ENCODE data around the gene RARA.

DNA sequence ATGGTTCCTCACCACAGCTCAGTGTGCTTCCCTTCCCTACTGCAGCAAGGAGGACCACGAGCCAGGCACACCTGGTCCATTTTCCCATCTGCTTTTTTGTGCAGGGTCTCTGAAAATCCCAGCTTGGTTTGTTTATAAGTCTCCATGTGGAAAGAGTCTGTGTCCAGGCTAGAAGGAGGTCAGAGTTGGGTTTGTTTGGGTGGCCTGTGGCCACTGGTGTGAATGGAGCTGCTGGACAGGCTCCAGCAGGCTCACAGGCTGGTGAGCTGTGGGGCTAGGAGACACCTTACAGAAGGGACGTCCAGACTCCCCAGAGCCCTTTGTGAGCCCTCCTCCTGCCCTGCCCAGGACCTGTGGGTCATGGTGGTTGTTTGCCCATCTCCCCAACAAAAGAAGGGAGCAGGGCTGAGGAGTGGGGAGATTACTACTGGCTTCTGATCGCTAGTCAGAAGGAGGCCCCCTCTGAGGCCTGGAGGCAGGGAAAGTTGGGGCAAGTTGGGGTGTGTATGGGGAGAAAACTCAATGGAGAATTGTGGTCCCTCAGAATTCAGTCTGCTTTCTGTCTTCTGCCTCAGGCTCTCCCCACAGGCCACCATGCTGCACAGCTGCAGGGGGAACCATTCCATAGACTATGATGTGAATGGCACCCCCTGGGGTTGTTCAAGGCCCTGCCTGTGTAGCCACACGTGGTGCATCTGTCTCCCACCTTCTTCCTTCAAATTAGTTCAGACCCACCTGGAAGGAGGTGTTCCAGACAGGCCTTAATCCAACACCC is 4.1 kb downstream of the RARA start:
- TF ChIP-seq CTCF (IDR thresholded peaks at IDR 0.05; ENCODE audit: insufficient read depth, low read depth, low read length) (no peak), EZH2 (IDR thresholded peaks at IDR 0.05; ENCODE audit: insufficient read depth, low read length) (no peak)
